Measurements from ENCODE around the gene CTLA4.

GRCh38 chr2:203889944-203890343 is 22.4 kb downstream of the CTLA4 start:
- TF ChIP-seq, protein P1, sequence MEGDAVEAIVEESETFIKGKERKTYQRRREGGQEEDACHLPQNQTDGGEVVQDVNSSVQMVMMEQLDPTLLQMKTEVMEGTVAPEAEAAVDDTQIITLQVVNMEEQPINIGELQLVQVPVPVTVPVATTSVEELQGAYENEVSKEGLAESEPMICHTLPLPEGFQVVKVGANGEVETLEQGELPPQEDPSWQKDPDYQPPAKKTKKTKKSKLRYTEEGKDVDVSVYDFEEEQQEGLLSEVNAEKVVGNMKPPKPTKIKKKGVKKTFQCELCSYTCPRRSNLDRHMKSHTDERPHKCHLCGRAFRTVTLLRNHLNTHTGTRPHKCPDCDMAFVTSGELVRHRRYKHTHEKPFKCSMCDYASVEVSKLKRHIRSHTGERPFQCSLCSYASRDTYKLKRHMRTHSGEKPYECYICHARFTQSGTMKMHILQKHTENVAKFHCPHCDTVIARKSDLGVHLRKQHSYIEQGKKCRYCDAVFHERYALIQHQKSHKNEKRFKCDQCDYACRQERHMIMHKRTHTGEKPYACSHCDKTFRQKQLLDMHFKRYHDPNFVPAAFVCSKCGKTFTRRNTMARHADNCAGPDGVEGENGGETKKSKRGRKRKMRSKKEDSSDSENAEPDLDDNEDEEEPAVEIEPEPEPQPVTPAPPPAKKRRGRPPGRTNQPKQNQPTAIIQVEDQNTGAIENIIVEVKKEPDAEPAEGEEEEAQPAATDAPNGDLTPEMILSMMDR (conservative IDR thresholded peaks at IDR 0.05; ENCODE audit: low read depth in 2 of 2): no peak
- no peak for TF ChIP-seq EZH2 (IDR thresholded peaks at IDR 0.05; ENCODE audit: low read depth, unreplicated experiment)
- TF ChIP-seq CREB1 (CRISPR knock-in tag; IDR thresholded peaks at IDR 0.05; ENCODE audit: low read depth): no peak
- no peak for TF ChIP-seq JUNB (IDR thresholded peaks at IDR 0.05; ENCODE audit: unreplicated experiment)
